HG03442 (cell line): ENCODE measurements around the gene CARD11.

ENCODE experiments used
- ATAC-seq: cut with Tn5 transposase; IDR thresholded peaks from one replicate; pipeline ENCODE4 v1.9.1; 2021; ENCODE audit warnings: mild to moderate bottlenecking, moderate library complexity; ENCODE audit not compliant: unreplicated experiment

CARD11 gene

DNA sequence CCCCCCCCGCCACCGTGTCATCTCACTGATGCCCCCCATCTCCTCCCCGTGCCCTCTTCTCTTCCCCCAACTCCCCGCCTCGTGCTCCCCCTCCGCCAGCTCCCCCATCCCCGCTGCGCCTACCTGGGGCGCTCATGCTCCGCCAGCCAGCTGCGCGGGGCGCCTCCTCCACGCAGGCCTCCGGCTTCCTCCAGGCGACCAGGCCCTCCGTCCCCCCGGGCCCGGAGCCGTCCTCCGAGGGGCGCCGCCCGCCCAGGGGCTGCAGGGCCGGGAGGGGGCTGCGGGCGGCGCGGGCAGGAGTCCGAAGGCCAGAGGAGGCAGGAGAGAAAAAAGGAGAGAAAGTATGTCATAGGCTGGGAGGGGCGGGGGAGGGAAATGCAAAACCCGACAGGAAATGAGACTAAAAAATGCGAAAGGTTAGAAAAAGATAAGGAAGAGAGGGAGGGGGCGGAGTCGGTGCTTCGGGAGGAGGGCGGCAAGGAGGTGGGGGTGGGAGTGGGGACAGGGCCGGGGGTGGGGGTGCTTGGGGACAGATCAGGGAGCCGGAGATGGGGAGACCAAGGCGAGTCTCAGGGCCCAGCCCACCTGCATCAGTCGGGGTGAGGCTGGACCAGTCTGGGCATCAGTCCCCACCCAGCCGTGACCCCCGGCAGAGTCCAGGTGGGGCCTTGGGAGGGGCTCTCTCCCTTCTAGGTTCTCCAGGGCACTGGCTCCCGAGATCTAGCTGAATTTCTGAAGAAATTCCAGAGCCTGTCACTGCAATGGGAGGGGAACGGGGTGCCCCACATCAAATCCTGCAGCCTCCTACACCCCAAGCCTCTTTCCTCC lies at the start of gene CARD11:
Gene CARD11 (minus strand): TSS at position 324 of the 828 bp plus-strand sequence. CDS start 85,361 bp downstream, outside the sequence.
- no peak for ATAC-seq

DNA sequence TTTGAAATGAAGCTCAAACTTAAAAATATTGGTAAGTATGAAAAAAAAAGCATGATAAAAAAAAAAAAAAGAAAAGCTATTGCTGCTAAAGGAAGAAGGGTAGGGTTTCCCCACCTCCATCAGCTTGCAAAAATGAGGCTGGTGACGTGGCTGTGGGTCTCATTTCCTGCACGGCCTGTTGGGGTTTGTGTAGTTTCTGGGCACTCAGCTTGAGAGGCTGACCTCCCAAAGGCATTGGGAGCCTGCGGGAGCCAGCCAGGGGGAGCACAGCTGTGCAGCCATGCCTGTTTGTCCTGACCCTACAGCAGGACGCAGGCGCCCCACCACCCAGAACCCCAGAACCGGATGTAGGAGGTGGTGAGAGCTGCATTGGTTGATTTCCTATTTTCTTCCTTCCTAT lies 48.8 kb upstream of the CARD11 start:
- ATAC-seq: peak; percentile 78

DNA sequence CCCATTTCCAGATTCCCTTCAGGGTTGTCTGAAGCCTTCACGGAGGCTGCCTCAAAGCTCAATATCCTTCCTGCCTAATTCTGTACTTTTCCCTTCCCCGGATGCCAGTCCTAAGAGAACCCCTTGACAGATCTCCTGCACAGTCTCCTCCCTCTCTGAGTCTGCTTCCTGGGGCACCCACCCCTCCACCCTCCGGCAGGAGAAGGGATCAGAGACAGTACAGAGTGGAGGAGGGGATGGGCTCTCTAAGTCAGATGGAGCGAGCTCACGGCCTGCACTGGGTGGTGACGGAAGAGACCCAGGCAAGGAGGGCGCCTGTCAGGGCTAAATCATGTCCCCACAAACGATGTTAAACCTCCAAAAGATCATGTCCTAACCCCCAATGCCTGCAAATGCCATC lies 48.0 kb upstream of the CARD11 start:
- no peak for ATAC-seq

DNA sequence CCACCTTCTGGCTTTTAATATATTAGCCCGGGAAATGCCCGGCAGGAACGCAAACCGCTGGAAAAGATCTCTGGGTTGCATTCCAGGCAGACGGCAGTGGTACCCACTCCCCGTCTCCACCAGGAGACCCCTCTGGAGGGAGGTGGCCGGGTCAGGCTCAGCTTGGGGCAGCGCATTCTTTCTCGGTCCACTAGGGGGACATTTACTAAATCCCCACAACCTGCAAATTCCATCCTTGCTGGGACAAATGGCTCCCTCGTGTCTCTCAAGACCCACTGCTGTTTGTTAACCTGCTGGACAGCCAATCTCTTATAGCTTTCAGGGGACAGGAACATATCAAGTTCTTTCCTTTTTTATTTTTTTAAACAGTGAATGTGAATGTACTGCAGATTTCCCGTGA lies 45.8 kb upstream of the CARD11 start:
- ATAC-seq: no peak

DNA sequence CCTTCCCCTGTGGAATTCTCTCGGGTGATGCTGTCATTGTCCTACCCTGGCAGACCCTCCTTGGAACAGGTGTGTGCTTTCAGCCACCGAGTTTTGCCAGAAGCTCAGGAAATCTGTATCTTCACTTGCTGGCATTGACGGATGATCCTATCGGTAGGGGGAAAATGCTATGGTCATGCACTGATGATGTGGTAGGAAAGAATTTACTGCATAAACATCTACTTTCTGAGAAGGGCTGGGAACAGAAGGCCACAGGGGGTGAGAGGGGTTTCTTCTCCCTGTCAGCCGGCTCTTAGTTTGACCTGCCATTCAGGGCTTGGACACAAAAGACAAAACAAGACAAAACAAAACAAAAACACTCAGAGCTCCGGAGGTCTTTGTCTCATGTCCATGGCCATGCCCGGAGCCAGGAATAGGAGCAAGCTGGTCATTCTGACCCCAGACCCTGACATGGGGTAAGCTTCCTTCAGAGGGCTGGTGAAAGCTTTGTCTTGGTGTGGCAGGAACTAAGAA lies 43.6 kb upstream of the CARD11 start:
- ATAC-seq: no peak

DNA sequence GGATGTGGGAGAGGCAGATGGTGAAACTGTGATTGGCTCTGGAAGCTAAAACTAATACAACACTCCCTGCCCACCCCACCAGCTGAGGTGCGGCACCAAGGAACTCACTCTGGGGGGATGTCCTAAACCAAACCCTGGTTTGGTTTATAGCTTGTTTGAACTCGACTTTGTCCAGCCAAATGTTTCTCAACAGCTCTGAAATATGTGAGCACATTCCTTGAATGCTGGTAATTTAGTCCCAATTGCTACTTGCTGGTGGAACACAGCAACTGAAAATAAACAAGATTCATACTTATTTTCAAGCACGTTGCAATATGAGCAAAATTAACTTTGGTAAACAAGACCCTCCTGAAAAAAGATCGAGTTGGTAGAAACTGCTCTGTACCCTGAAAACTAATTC lies 39.7 kb upstream of the CARD11 start:
- no peak for ATAC-seq

DNA sequence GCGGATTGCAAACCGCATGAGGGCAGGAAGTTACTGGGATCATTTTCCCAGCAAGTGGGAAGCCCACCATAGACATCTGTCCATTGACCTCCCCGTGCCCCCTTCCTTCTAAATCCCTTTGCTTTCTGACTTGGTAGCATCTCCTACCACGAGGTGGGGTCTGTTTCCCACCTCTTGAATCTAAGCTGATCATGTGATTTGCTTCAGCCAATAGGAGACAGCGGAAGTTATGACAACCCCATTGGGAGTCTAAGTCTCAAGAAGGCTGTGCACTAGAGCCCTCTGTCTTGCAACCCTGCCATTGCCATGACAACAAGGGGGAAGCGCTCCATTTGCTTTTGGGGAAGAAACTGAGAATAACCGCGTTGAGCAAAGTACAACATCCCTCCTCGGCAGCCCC lies 39.2 kb upstream of the CARD11 start:
- no peak for ATAC-seq

DNA sequence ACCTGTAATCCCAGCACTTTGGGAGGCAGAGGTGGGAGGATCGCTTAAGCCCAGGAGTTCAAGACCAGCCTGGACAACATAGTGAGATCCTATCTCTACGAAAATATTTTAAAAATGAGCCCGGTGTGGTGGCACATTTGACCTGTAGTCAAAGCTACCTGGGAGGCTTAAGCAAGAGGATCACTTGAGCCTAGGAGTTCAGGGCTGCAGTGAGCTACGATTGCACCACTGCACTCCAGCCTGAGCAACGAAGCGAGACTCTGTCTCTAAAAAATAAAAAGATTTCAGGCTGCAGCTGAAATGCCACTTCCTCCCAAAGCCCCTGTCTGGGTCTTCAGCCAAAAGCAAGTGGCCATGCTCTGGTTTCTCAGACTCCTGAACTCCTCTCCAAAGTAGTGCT lies 38.7 kb upstream of the CARD11 start:
- no peak for ATAC-seq

DNA sequence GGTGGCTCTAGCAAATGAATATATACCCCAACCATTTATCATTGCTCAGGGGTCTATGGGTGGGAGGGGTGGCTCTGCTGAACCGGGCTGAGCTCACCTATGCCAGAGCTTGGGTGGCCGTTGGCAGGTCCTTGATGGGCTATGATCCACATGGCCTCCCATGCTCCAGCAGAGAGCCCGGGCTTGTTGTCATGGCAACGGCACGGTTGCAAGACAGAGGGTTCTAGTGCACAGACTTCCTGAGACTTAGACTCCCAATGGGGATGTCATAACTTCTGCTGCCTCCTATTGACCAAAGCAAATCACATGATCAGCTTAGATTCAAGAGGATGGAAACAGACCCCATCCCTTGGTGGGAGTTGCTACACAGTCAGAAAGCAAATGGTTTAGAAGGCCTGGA lies 36.4 kb upstream of the CARD11 start:
- no peak for ATAC-seq

DNA sequence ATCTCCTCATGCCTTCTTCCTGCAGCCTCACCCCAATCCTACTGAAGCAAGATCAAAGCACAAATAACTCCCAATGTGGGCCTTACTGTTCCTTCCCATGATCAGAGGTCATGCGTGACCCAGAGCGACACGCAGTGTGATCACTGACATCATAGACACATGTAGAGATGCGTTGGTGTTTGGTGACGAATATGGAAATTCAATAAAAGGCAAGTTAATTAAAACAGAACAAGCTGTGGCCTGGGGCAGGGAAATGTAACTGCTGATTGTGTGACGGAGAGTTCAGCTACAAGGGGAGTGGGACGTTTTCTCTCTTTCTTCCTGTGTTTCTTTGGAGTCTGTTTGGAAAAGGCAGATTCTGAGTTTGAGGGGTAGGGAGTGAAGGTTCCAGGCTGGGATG lies 34.8 kb upstream of the CARD11 start:
- no peak for ATAC-seq

DNA sequence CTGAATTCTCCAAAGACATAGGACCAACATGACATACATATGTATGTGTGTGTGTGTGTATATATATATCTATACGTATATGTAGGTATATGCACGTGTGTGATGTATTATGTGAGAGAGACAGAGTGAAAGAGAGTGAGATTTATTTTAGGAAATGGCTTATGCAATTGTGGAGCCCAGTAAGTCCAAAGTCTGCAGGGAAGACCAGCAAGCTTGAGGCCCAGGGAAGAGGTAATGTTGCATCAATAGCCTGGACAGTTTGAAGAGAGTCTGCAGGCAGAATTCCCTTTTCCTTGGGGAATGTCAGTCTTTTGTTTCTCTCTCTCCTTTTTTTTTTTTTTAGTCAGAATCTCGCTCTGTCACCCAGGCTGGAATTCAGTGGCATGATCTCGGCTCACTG lies 33.0 kb upstream of the CARD11 start:
- no peak for ATAC-seq

DNA sequence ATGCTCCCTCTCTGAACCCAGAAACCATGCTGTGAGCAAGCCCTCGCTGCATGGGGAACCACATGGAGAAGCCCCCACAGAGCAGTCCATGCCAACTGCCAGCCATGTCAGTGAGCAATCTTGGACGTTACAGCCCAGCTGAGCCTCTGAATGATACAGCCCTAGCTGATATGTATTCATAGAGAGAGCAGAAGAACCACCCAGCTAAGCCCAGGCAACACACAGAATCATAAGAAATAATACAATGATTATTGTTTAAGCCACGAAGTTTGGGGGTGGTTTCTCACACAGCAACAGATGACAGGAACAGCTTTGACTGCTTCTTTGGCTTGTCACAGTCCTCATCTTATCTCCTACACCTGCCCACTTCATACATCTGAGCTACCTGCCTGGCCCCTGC lies 32.5 kb upstream of the CARD11 start:
- no peak for ATAC-seq

DNA sequence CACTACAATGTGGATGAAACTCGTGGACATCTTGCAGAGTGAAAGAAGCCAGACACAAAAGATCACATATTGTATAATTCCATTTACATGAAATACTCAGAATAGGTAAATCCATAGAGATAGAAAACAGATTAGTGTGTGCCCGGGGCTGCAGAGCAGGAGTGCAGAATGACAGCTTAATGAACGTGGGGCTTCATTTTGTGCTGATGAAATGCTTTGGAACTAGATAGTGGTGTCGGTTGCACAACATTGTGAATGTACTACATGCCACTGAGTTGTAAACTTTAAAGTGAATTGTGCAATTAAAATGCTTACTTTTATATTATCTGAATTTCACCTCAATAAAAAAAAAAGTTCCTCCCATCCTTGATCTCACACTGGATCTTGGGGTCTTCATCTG lies 31.8 kb upstream of the CARD11 start:
- ATAC-seq: no peak

DNA sequence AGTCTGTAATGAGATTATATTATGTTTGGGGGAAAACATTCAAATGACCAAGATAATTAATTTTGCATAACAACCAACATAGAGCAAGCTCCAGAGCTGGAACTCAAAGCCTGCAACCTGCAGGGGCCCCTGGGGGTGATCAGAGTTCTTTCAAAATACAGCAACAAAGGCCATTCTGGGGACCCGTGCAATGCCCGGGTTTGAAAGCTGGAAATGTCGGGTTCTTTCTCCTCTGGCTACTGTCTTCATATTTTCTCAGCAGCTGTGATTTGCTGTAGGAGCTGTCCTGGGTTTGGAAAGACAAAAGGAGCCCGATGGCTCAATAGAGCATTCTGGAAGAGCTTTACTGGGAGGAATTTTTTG lies 30.8 kb upstream of the CARD11 start:
- no peak for ATAC-seq

DNA sequence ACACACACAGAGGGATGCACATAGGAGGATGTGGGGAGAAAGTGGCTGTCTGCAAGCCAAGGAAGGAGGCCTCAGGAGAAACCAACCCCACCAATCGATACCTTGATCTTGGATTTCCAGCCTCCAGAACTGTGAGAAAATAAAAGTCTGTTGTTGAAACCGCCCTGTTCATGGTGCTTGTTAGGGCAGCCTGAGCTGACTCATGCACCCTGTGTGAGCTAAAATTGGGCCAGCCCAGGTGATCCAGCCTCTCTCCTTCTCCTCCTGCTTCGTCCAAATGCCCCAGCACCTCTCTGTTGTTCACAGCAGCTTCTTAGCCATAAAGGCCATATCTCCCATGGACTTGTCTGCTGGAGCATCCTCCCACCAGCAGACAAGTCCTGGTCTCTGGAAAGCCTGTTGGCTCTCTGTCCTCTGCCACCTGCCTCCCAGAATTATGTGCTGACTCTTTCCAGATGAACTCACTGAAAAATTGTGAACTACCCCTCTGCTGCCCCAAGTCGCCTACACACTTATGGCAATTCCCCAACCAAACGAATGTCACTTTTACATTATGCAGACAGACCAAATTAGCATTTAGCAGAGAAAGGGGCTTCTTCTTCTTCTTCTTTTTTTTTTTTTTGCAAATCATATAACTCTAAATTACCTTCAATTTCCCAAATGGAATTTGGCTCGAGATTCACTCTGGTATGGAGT lies 30.2 kb upstream of the CARD11 start:
- no peak for ATAC-seq

DNA sequence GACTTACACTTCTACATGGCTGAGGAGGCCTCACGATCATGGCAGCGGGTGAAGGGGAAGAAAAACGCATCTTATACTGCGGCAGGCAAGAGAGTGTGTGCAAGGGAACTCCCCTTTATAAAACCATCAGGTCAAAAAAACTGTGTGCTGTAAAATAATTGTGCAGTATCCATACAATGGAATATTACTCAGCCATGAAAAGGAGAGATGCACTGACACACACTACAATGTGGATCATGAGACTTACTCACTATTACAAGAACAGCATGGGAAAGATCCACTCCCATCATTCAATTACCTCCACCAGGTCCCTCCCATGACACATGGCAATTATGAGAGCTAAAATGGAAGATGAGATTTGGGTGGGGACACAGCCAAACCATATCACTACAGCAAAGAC lies 27.2 kb upstream of the CARD11 start:
- no peak for ATAC-seq

DNA sequence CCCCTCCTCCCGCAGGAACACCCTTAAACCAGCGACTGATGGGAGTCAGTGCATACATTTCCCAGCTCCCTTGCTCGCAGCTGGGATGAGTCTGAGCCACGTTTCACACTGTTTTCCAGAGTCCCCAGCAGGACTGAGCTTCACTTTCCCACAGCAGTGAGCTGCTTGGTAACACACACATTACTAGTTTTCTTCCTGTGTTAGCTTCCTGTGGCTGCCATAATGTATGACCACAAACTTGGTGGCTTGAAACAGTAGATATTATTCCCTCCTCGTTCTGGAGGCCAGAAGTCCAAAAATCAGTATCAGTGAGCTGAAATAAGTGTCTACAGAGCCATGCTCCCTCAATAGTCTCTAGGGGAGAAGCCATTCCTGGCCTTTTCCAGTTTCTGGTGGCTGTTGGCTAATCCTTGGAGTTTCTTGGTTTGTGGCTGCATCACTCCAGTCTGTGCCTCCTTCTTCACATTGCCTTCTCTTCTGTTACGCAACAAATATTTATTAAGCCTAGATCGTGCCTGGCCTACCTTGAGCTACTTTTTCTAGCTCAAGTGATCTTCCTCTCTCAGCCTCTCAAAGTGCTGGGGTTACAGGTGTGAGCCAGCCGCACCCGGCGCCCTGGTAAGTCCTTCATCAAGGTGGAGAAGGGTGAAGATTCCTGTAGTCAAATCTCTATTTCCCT lies 26.2 kb upstream of the CARD11 start:
- ATAC-seq: no peak

DNA sequence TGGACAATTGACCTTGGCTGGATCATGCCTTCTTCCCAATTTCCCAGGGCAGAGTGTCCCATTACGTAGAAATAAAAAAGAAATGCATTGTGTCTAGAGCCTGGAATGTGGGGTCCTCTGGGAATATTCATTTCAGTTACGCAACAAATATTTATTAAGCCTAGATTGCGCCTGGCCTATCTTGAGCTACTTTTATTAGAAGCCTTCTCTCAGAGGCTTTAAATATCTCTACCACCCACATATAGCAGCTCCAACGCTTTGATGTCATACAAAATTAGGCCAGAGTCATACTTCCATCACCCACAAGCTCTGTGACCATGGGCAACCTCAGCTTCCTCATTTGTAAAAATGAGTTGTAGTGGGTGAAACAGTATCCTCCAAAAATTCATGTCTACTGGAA lies 24.9 kb upstream of the CARD11 start:
- ATAC-seq: peak; percentile 63

DNA sequence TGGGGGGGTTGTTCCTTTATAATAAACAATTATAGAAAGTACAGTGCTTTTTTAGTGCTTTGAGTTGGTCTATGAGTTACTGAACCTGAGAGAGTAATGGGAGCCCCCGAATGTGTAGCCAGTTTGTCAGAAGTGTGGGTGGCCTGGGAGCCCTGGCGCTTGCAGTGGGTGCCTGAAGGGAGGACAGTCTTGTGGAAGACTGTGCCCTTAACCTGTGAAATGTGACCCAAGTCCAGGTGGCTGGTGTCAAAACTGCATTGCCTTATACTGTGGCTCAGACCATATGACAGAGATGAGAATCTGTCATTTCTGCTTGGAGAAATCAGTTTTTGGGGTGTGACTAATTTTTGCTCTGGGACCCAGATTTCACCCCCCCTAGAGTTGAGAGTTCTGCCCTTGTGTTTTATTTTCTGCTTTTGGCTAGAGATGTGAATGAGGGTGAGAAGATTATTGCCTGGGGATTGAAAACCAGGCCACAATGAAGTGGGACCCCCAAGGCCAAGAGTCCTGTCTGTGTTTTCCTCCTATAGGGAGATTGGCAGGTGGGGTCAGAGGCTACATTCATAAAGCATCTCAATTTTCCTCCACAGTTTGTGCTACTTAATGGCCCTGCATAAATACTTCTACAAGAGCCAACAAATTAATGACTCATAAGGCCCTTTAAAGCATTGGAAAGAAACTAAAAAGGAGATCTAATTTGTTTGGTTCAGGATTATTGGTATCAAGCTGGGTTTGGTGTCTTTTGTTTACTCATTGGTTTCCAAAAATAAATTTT lies 24.1 kb upstream of the CARD11 start:
- no peak for ATAC-seq

DNA sequence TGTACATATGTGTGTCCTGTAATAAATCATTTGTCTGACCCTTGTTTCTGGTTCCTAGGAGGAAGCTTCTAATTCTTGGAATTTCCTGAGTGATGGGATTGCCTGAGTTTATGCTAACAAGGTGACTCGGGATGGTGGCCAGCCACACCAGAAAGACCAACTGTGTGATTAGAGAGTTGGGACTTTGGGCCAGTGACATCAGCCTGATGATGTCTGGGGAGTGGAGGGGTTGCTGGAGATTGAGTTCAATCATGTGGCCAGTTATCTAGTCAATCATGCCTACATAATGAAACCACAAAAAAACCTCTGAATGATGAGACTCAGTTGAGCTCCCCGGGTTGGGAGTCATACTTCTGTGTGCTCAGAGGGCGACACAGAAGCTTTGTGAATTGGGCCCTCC lies 23.5 kb upstream of the CARD11 start:
- ATAC-seq: no peak

DNA sequence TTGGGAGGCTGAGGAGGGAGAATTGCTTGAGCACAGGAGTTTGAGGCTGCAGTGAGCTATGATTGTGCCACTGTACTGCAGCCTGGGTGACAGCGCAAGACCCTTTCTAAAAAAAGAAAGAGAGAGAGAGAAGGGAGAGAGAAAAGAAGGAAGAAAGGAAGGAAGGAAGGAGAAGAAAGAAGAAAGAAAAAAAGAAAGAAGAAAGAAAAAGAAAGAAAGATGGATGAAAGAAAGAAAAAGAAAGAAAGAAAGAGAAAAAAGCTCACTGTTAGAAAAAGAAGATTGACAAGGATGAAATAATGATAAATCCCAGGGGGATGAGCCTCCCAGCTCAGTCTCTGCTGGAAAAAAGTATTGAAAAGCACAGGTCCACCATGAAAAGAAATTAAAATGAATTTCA lies 22.8 kb upstream of the CARD11 start:
- no peak for ATAC-seq
